HG02798 (cell line): ENCODE measurements around the gene RXFP2.

Experiments used
- ATAC-seq: cut with Tn5 transposase; IDR thresholded peaks from one replicate; pipeline ENCODE4 v1.9.1; 2021; ENCODE audit warnings: mild to moderate bottlenecking; ENCODE audit not compliant: unreplicated experiment, poor library complexity

The RXFP2 gene

GRCh38 chr13:31739226-31739625, at the start of gene RXFP2:
Gene RXFP2, plus strand, starts transcription at chr13:31739526. Its CDS starts 87 bp downstream, at chr13:31739613.
- no peak for ATAC-seq

GRCh38 chr13:31697290-31697689, 42.0 kb upstream of the RXFP2 start:
- ATAC-seq: no peak

- ATAC-seq: no peak
Measured at GRCh38 chr13:31699650-31700049, 39.7 kb upstream of the RXFP2 start.

GRCh38 chr13:31703780-31704179, 35.5 kb upstream of the RXFP2 start:
- no peak for ATAC-seq

- ATAC-seq: no peak
Measured at GRCh38 chr13:31706105-31706504, 33.2 kb upstream of the RXFP2 start.

GRCh38 chr13:31717583-31717982, 21.7 kb upstream of the RXFP2 start:
- ATAC-seq: no peak

- ATAC-seq: no peak
Measured at GRCh38 chr13:31719214-31719613, 20.1 kb upstream of the RXFP2 start.

GRCh38 chr13:31722673-31723072, 16.7 kb upstream of the RXFP2 start:
- ATAC-seq: no peak

- ATAC-seq: no peak
Measured at GRCh38 chr13:31725841-31726240, 13.5 kb upstream of the RXFP2 start.

- no peak for ATAC-seq
Measured at GRCh38 chr13:31731921-31732320, 7.4 kb upstream of the RXFP2 start.

GRCh38 chr13:31733066-31733465, 6.3 kb upstream of the RXFP2 start:
- ATAC-seq: no peak

GRCh38 chr13:31733647-31734046, 5.7 kb upstream of the RXFP2 start:
- no peak for ATAC-seq

GRCh38 chr13:31742097-31742734, 2.9 kb downstream of the RXFP2 start:
- ATAC-seq: peak; percentile 96

GRCh38 chr13:31747291-31747690, 8.0 kb downstream of the RXFP2 start:
- ATAC-seq: no peak

- no peak for ATAC-seq
Measured at GRCh38 chr13:31747966-31748365, 8.6 kb downstream of the RXFP2 start.

GRCh38 chr13:31749929-31750328, 10.6 kb downstream of the RXFP2 start:
- no peak for ATAC-seq

- no peak for ATAC-seq
Measured at GRCh38 chr13:31755211-31755610, 15.9 kb downstream of the RXFP2 start.

- ATAC-seq: no peak
Measured at GRCh38 chr13:31755803-31756212, 16.5 kb downstream of the RXFP2 start.

- no peak for ATAC-seq
Measured at GRCh38 chr13:31756346-31756745, 17.0 kb downstream of the RXFP2 start.

- no peak for ATAC-seq
Measured at GRCh38 chr13:31761951-31762350, 22.6 kb downstream of the RXFP2 start.

GRCh38 chr13:31764556-31764955, 25.2 kb downstream of the RXFP2 start:
- no peak for ATAC-seq

- ATAC-seq: no peak
Measured at GRCh38 chr13:31765138-31765785, 25.9 kb downstream of the RXFP2 start.
